PC-9 (cell line): ENCODE data around the gene BPIFA1. TPM values are rescaled to one million over a fixed set of nuclear protein-coding genes. Genes with fewer than 3 reads are reported as not detected.

Source experiments
- BruUV-seq: library from RNA; stranded (reverse); fragments of 400-500 nt; replicated peaks from 2 replicates; lab custom pipeline; 2021; lab: Mats Ljungman, UMichigan
- CTCF ChIA-PET: fragments of 300-600 bp; sonication (Branson Sonifier 250); formaldehyde crosslinking; loops from one replicate; lab custom pipeline; 2022; ENCODE audit warnings: antibody characterized with exemption; lab: Charles Lee
- POLR2A ChIA-PET: fragments of 300-600 bp; sonication (Branson Sonifier 250); formaldehyde crosslinking; loops from one replicate; lab custom pipeline; 2022; ENCODE audit warnings: antibody characterized with exemption; ENCODE audit not compliant: unreplicated experiment; lab: Charles Lee
- DNase-seq, 2 experiments: peaks; one replicate each; pipeline versions ENCODE4 v3.0.0 to v3.0.0-alpha.2; 2015 to 2022; ENCODE audit warnings: mixed read lengths in 1 of 2
- H2AFZ ChIP-seq: fragments of 200-600 bp; sonication (generic); 2 replicates; pipeline ENCODE4 v1.8.1; 2017; ENCODE audit warnings: antibody characterized with exemption
- H3F3A ChIP-seq: fragments of 200-600 bp; sonication (generic); 2 replicates; pipeline ENCODE4 v1.8.1; 2017; ENCODE audit warnings: antibody characterized with exemption, mild to moderate bottlenecking, low read depth; ENCODE audit not compliant: insufficient read depth
- H3K27ac ChIP-seq: fragments of 200-600 bp; sonication (generic); 2 replicates; pipeline ENCODE4 v1.6.1; 2016; ENCODE audit warnings: mixed run types
- H3K27me3 ChIP-seq: fragments of 200-600 bp; sonication (generic); 2 replicates; pipeline ENCODE4 v1.6.1; 2016; ENCODE audit warnings: low read depth, mixed run types; ENCODE audit not compliant: insufficient read depth
- H3K36me3 ChIP-seq: fragments of 200-600 bp; sonication (generic); 2 replicates; pipeline ENCODE4 v1.6.1; 2016; ENCODE audit warnings: low read depth, mixed run types
- H3K4me1 ChIP-seq: fragments of 200-600 bp; sonication (generic); replicated peaks from 2 replicates; pipeline ENCODE4 v1.6.1; 2016; ENCODE audit warnings: mixed run types; ENCODE audit not compliant: insufficient read depth
- H3K4me2 ChIP-seq: fragments of 200-600 bp; sonication (generic); 2 replicates; pipeline ENCODE4 v1.6.1; 2017; ENCODE audit warnings: mixed run types
- H3K4me3 ChIP-seq: fragments of 200-600 bp; sonication (generic); 2 replicates; pipeline ENCODE4 v1.6.1; 2016; ENCODE audit warnings: mixed run types
- H3K79me2 ChIP-seq: fragments of 200-600 bp; sonication (generic); 2 replicates; pipeline ENCODE4 v1.6.1; 2017; ENCODE audit warnings: low read depth, mixed run types
- H3K9me2 ChIP-seq: fragments of 200-600 bp; sonication (generic); 2 replicates; pipeline ENCODE4 v1.8.1; 2017; ENCODE audit warnings: mild to moderate bottlenecking; ENCODE audit not compliant: insufficient read depth
- H3K9me3 ChIP-seq: fragments of 200-600 bp; sonication (generic); 2 replicates; pipeline ENCODE4 v1.8.1; 2016; ENCODE audit warnings: low read depth; ENCODE audit not compliant: insufficient read depth
- H4K20me1 ChIP-seq: fragments of 200-600 bp; sonication (generic); 2 replicates; pipeline ENCODE4 v1.8.1; 2017; ENCODE audit not compliant: insufficient read depth
- EZH2 ChIP-seq: fragments of 200-600 bp; sonication (generic); IDR thresholded peaks from 2 replicates; pipeline ENCODE4 v1.8.0; 2017; ENCODE audit warnings: antibody characterized with exemption, low read depth
- intact Hi-C: fragments of 100-400 bp; cut with micrococcal nuclease; formaldehyde crosslinking; loops from one replicate; pipeline ENCODE4 v1.10.0; 2022; ENCODE audit not compliant: unreplicated experiment
- total RNA-seq: library from RNA; stranded (reverse); gene quantifications from 2 replicates; pipeline ENCODE4 v1.2.3, GENCODE V29; 2021
- TF ChIP-seq, protein P1 (sequence below): fragments of 200-600 bp; sonication (generic); conservative IDR thresholded peaks from 2 replicates; pipeline ENCODE4 v1.6.1; 2017; ENCODE audit warnings: mixed run types, antibody characterized with exemption, mild to moderate bottlenecking, moderate library complexity

Gene BPIFA1
- total RNA-seq, 1 experiment from 2014 or later: not detected

DNA sequence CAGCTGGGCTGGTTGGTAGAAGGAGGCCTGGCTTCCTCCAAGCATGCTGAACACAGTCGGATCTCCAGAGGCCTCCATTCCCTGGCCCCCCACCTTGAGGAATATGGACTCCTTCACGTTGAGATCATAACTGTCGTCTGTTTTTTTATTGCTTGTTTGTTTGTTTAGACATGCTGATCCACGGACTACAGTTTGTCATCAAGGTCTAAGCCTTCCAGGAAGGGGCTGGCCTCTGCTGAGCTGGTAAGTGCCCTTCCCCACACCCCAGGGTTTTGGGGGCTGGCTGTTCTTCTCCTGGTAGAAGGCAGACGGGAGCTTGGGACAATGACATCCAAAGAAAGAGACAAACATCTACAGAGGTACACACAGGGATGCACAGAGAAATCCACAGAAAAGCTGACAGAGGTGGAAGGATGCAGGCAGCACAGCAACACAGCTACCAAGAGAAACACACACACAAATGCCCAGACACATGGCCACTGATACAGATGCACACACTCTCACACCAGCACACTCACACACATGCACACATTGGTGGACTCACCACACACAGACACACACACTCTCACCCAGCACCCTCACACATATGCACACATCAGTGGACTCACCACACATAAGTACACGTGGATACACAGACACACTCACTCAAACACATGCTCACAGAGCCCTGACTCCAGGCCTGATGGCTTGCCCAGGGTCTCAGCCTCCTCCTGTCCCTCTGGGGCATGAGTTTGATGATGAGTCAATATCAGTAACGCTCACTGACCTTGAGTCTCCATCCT is 6.7 kb downstream of the BPIFA1 start:
- TF ChIP-seq, protein P1, sequence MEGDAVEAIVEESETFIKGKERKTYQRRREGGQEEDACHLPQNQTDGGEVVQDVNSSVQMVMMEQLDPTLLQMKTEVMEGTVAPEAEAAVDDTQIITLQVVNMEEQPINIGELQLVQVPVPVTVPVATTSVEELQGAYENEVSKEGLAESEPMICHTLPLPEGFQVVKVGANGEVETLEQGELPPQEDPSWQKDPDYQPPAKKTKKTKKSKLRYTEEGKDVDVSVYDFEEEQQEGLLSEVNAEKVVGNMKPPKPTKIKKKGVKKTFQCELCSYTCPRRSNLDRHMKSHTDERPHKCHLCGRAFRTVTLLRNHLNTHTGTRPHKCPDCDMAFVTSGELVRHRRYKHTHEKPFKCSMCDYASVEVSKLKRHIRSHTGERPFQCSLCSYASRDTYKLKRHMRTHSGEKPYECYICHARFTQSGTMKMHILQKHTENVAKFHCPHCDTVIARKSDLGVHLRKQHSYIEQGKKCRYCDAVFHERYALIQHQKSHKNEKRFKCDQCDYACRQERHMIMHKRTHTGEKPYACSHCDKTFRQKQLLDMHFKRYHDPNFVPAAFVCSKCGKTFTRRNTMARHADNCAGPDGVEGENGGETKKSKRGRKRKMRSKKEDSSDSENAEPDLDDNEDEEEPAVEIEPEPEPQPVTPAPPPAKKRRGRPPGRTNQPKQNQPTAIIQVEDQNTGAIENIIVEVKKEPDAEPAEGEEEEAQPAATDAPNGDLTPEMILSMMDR: no peak
- TF ChIP-seq EZH2: no peak
- Histone ChIP-seq H3K27me3 (no peaks in the 10 kb centered on the region), H3K4me2 (no peak overlapping the region), H3K9me2 (no peaks in the 10 kb centered on the region), H3K4me3 (no peak overlapping the region), H3K4me1 (no peaks in the 10 kb centered on the region), H3K9me3 (no peaks in the 10 kb centered on the region), H4K20me1 (no peaks in the 10 kb centered on the region), H3K79me2 (no peaks in the 10 kb centered on the region), H3K27ac (no peak overlapping the region), H3F3A (no peaks in the 10 kb centered on the region), H2AFZ (no peak overlapping the region), H3K36me3 (no peaks in the 10 kb centered on the region)
- intact Hi-C loops: no loop called here
- ChIA-PET CTCF (no interaction called here), POLR2A (no interaction called here)
- DNase-seq: no peak
- BruUV-seq: no TSS peak

DNA sequence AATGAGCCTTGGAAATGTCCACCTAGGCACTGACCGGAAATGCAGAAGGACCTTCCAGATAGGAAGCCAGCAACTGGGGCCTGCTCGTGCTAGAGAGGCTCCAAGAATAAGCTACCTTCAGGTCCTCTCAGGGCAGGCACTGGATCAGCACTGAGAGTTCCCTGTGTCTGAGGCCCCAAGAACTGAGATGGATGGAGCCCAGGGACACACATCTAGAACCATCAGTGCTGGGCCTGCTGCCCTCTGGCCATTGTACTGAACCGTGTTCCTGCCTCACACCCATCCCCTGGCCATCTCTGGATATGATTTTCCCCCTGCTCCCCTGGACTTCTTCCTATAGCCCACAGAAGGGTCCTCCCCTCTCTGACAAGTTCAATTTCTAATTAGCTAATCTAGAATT is 10.3 kb downstream of the BPIFA1 start:
- Histone ChIP-seq H4K20me1 (no peaks in the 10 kb centered on the region), H3K27me3 (no peaks in the 10 kb centered on the region), H3K27ac (no peak overlapping the region), H2AFZ (no peak overlapping the region), H3F3A (no peaks in the 10 kb centered on the region), H3K9me3 (no peaks in the 10 kb centered on the region), H3K4me2 (no peak overlapping the region), H3K4me1 (no peaks in the 10 kb centered on the region), H3K9me2 (no peaks in the 10 kb centered on the region), H3K4me3 (no peak overlapping the region), H3K79me2 (no peaks in the 10 kb centered on the region), H3K36me3 (no peaks in the 10 kb centered on the region)
- TF ChIP-seq EZH2: no peak
- TF ChIP-seq, protein P1: no peak
- CTCF ChIA-PET: no interaction called here
- intact Hi-C loops: no loop called here
- POLR2A ChIA-PET: no interaction called here
- BruUV-seq: no TSS peak
- DNase-seq: no peak

DNA sequence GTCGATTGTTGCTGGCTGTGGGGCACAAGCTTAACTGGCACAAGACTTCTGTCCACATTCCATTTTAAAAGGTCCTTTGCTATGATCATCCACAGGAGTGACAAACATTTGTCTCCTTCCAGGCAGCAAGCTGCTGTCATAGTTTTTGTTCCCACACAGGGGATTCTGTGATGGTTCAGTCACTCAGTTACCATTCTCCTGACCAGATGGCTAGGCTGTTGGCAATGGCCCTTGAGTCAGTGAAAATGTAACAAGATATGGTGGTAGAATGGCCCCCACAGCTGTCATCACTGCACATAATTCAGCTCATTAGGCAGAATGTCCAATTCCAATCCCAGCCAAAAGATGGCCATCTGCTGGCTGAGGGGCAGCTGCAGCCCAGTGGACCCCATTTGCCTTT is 13.7 kb downstream of the BPIFA1 start:
- no peaks in the 10 kb centered on the region for H3K79me2 ChIP-seq
- no TSS peak for BruUV-seq
- H3F3A ChIP-seq: no peaks in the 10 kb centered on the region
- H3K4me3 ChIP-seq: no peak overlapping the region
- CTCF ChIA-PET: no interaction called here
- TF ChIP-seq, protein P1: no peak
- no peak for TF ChIP-seq EZH2
- DNase-seq: no peak
- H3K36me3 ChIP-seq: no peaks in the 10 kb centered on the region
- H3K9me3 ChIP-seq: no peaks in the 10 kb centered on the region
- H3K27ac ChIP-seq: no peak overlapping the region
- H4K20me1 ChIP-seq: no peaks in the 10 kb centered on the region
- intact Hi-C loops: no loop called here
- H3K27me3 ChIP-seq: no peaks in the 10 kb centered on the region
- H3K4me2 ChIP-seq: no peak overlapping the region
- H2AFZ ChIP-seq: no peak overlapping the region
- H3K9me2 ChIP-seq: no peaks in the 10 kb centered on the region
- POLR2A ChIA-PET: no interaction called here
- H3K4me1 ChIP-seq: no peaks in the 10 kb centered on the region
